ENCODE results near the gene MPHOSPH6. TPM values are rescaled to one million over a fixed set of nuclear protein-coding genes. Genes with fewer than 3 reads are reported as not detected.

The MPHOSPH6 gene
- total and polyA plus RNA-seq, 2 of the 4 experiments (the other 2 are of a cell fraction): 5.4 to 15.5 TPM

DNA sequence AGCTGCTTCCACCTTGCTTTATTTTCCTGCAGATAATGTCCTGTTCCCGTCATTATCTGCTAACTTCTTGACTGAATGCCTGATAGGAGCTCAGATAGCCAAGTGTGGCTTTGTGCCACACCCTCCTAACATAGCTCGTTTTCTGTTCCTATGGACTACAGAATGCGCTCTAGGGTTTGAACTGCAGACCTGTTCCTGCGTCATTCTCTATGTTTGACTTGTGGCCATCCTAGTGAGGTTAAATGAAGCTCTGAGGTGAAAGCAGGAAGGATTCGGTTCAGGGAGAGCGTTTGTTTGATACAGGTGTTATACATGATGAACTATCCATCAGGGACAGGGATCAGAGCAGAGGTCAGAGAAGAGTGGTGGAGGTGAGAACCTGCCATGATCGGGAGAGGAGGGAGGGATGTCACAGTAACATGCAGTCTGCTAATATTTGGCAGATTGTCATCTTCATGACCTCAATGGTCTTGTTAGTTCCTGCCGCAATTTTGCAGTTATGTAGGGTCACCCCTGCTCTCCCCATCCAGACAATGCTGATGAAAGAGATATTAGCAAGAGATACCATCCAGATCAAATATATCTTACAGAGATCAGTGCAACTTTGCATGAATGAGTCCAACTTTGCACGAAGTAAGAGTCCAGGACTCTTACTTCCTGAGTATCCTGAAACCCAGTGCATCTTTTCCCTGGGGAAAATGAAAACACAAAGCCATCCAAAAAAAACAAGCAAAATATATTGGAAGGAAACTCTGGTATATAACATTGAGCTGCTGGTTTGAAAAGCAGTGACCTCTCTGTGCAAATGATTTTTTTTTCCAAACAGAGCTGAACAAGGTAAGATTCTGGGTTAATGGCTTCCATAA lies 32.8 kb downstream of the MPHOSPH6 start:
- Histone ChIP-seq H4K91ac (ENCODE audit: insufficient read depth, low read depth, low read length) (no peak overlapping the region), H2AK9ac (replicated peaks; ENCODE audit: low read depth, low read length, poor library complexity) (no peak overlapping the region), H2AK5ac (ENCODE audit: low read depth, low read length) (no peak overlapping the region), H2BK15ac (ENCODE audit: low read depth, low read length) (no peak overlapping the region), H3K9me1 (ENCODE audit: insufficient read depth, low read length) (no peaks in the 10 kb centered on the region), H2AFZ (replicated peaks; ENCODE audit: low read length, poor library complexity) (no peak overlapping the region), H3K14ac (replicated peaks; ENCODE audit: low read depth, low read length) (no peak overlapping the region), H3K27me3 (ENCODE audit: control insufficient read depth, insufficient read depth, low read length) (no peaks in the 10 kb centered on the region), H3K9ac (ENCODE audit: low read depth, low read length) (no peak overlapping the region), H2BK5ac (ENCODE audit: low read depth, low read length, poor library complexity, severe bottlenecking) (no peak overlapping the region), H3K4me2 (ENCODE audit: low read depth, low read length) (no peak overlapping the region), H3K18ac (ENCODE audit: low read depth, low read length) (no peak overlapping the region; the same call in 1 of the 2 replicates), H4K8ac (ENCODE audit: low read depth in 2 of 2, low read length in 2 of 2) (no peak overlapping the region), H3K36me3 (ENCODE audit: control insufficient read depth, insufficient read depth, low read length) (peaks cover 18% of the 10 kb centered on the region), H3K27ac (ENCODE audit: insufficient read depth, low read length) (no peak overlapping the region), H3K79me1 (ENCODE audit: low read depth in 1 of 2, low read length in 2 of 2) (no peaks in the 10 kb centered on the region), H3K4me1 (ENCODE audit: control insufficient read depth, insufficient read depth, low read length) (peaks cover 1% of the 10 kb centered on the region; the same call in 1 of the 2 replicates), H2BK120ac (ENCODE audit: low read depth, low read length) (no peak overlapping the region), H3K56ac (ENCODE audit: extremely low read depth, insufficient read depth, low read length) (no peak overlapping the region), H3K9me3 (ENCODE audit: control insufficient read depth, insufficient read depth, low read length) (no peaks in the 10 kb centered on the region), H3K4ac (ENCODE audit: low read depth, low read length) (no peak overlapping the region), H4K20me1 (ENCODE audit: insufficient read depth, low read length) (no peaks in the 10 kb centered on the region), H2BK20ac (ENCODE audit: low read depth, low read length) (no peak overlapping the region), H3K23ac (ENCODE audit: low read depth, low read length) (no peak overlapping the region), H3K4me3 (ENCODE audit: insufficient read depth, low read depth, low read length) (no peak overlapping the region), H4K5ac (ENCODE audit: low read depth, low read length) (no peak overlapping the region; the same call in 1 of the 2 replicates)
- intact Hi-C loops (cut with micrococcal nuclease) (no loop called here), in situ Hi-C loops (cut with MboI; ENCODE audit: low sequenced_read_pairs) (no loop called here), dilution Hi-C loops (cut with HindIII; ENCODE audit: low sequenced_read_pairs, unreplicated experiment) (no loop called here)
- BruUV-seq (replicated peaks): no TSS peak
- no peak for ATAC-seq (ENCODE audit: low read depth)
- no peak for DNase-seq
- ChIA-PET CTCF (no interaction called here), POLR2A (ENCODE audit: unreplicated experiment) (interaction anchor here (1.2 kb wide), 1 partner anchor 55 kb away, joined by 3 read pairs; no protein-coding TSS in a partner anchor)
- 75% methylated on average over 4 of the region's 9 CpGs; no CpG with 5 or more reads in 1 of the 2 experiments for WGBS, 2 experiments (ENCODE audit: extremely low coverage in 2 of 2, insufficient read length in 1 of 2)
- TF ChIP-seq MAFK (IDR thresholded peaks at IDR 0.05; ENCODE audit: low read depth, low read length) (no peak), MXI1 (IDR thresholded peaks at IDR 0.05; ENCODE audit: borderline replicate concordance, low read depth, low read length) (no peak), CEBPB (IDR thresholded peaks at IDR 0.05; ENCODE audit: low read depth, low read length) (no peak), RFX5 (IDR thresholded peaks at IDR 0.05; ENCODE audit: low read depth, low read length) (no peak), BHLHE40 (IDR thresholded peaks at IDR 0.05; ENCODE audit: low read depth, low read length) (no peak), FOS (IDR thresholded peaks at IDR 0.05; ENCODE audit: low read depth, low read length) (no peak), POLR2A (IDR thresholded peaks at IDR 0.05; ENCODE audit: low read depth, low read length) (no peak), SMC3 (IDR thresholded peaks at IDR 0.05; ENCODE audit: low read depth, low read length) (no peak), CHD1 (IDR thresholded peaks at IDR 0.05; ENCODE audit: low read depth, low read length) (no peak), RCOR1 (IDR thresholded peaks at IDR 0.05; ENCODE audit: insufficient replicate concordance, low read length) (no peak), RAD21 (IDR thresholded peaks at IDR 0.05; ENCODE audit: low read length) (no peak), MAZ (IDR thresholded peaks at IDR 0.05; ENCODE audit: borderline replicate concordance, low read depth, low read length) (no peak)
- TF ChIP-seq, protein P1, sequence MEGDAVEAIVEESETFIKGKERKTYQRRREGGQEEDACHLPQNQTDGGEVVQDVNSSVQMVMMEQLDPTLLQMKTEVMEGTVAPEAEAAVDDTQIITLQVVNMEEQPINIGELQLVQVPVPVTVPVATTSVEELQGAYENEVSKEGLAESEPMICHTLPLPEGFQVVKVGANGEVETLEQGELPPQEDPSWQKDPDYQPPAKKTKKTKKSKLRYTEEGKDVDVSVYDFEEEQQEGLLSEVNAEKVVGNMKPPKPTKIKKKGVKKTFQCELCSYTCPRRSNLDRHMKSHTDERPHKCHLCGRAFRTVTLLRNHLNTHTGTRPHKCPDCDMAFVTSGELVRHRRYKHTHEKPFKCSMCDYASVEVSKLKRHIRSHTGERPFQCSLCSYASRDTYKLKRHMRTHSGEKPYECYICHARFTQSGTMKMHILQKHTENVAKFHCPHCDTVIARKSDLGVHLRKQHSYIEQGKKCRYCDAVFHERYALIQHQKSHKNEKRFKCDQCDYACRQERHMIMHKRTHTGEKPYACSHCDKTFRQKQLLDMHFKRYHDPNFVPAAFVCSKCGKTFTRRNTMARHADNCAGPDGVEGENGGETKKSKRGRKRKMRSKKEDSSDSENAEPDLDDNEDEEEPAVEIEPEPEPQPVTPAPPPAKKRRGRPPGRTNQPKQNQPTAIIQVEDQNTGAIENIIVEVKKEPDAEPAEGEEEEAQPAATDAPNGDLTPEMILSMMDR (conservative IDR thresholded peaks at IDR 0.05; ENCODE audit: low read depth, low read length): no peak
- TF ChIP-seq, protein P2, sequence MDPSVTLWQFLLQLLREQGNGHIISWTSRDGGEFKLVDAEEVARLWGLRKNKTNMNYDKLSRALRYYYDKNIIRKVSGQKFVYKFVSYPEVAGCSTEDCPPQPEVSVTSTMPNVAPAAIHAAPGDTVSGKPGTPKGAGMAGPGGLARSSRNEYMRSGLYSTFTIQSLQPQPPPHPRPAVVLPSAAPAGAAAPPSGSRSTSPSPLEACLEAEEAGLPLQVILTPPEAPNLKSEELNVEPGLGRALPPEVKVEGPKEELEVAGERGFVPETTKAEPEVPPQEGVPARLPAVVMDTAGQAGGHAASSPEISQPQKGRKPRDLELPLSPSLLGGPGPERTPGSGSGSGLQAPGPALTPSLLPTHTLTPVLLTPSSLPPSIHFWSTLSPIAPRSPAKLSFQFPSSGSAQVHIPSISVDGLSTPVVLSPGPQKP (IDR thresholded peaks at IDR 0.05; ENCODE audit: borderline replicate concordance, low read depth, low read length): no peak
- TF ChIP-seq, protein P3, sequence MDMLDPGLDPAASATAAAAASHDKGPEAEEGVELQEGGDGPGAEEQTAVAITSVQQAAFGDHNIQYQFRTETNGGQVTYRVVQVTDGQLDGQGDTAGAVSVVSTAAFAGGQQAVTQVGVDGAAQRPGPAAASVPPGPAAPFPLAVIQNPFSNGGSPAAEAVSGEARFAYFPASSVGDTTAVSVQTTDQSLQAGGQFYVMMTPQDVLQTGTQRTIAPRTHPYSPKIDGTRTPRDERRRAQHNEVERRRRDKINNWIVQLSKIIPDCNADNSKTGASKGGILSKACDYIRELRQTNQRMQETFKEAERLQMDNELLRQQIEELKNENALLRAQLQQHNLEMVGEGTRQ (IDR thresholded peaks at IDR 0.05; ENCODE audit: low read depth, low read length): no peak

Measured in IMR-90 (cell line).